Measurements from ENCODE around the gene HSFX4. TPM values are rescaled to one million over a fixed set of nuclear protein-coding genes. Genes with fewer than 3 reads are reported as not detected.
"Not testable (repeated sequence)": the region's sequence is repeated elsewhere in the genome, so short reads cannot be mapped to it uniquely, and the experiment has no call there.

Gene HSFX4
- total RNA-seq, 2 donors from 2014 or later = not detected

GRCh38 chrX:149940674-149941024 is 11.3 kb downstream of the HSFX4 start:
- peak; percentile 60 for TF ChIP-seq CTCF (conservative IDR thresholded peaks at IDR 0.05)
- peak overlapping the region; percentile 70 for H3K27ac Mint-ChIP-seq
- not testable (repeated sequence) for DNase-seq; H3K27me3 Mint-ChIP-seq (ENCODE audit: insufficient read depth); H3K9me3 ChIP-seq (ENCODE audit: control insufficient read depth, low read length); H3K36me3 ChIP-seq (ENCODE audit: control insufficient read depth, insufficient read depth, low read length); H3K4me3 ChIP-seq (ENCODE audit: low read length); H3K4me1 Mint-ChIP-seq; H3K36me3 Mint-ChIP-seq (ENCODE audit: low read depth); H3K4me1 ChIP-seq (ENCODE audit: control insufficient read depth, insufficient read depth, low read length); H3K27ac ChIP-seq (ENCODE audit: low read depth, low read length); H3K27me3 ChIP-seq (ENCODE audit: control insufficient read depth, insufficient read depth, low read length, poor library complexity, severe bottlenecking); H3K9ac ChIP-seq (ENCODE audit: extremely low read depth, low read length, poor library complexity, severe bottlenecking)
- H3K9me3 Mint-ChIP-seq = peaks cover 32% of the 10 kb centered on the region
- 13% methylated on average over 6 of the region's 11 CpGs; no CpG with 5 or more reads in 1 of the 2 experiments for WGBS, 2 experiments (ENCODE audit: insufficient coverage in 1 of 2, insufficient read length in 1 of 2)
- peak overlapping the region; percentile 76 for H3K4me3 Mint-ChIP-seq

- not testable (repeated sequence) for H3K27me3 ChIP-seq (ENCODE audit: control insufficient read depth, insufficient read depth, low read length, poor library complexity, severe bottlenecking); H3K4me1 Mint-ChIP-seq; H3K9ac ChIP-seq (ENCODE audit: extremely low read depth, low read length, poor library complexity, severe bottlenecking); H3K9me3 ChIP-seq (ENCODE audit: control insufficient read depth, low read length); H3K4me1 ChIP-seq (ENCODE audit: control insufficient read depth, insufficient read depth, low read length); H3K27me3 Mint-ChIP-seq (ENCODE audit: insufficient read depth); DNase-seq; H3K27ac Mint-ChIP-seq; H3K4me3 Mint-ChIP-seq; H3K4me3 ChIP-seq (ENCODE audit: low read length); H3K27ac ChIP-seq (ENCODE audit: low read depth, low read length)
- peaks cover 18% of the 10 kb centered on the region for H3K36me3 ChIP-seq (ENCODE audit: control insufficient read depth, insufficient read depth, low read length)
- Mint-ChIP-seq H3K9me3 (peaks cover 42% of the 10 kb centered on the region), H3K36me3 (ENCODE audit: low read depth) (peaks cover 21% of the 10 kb centered on the region)
- 91% methylated on average over 11 of the region's 11 CpGs; no CpG with 5 or more reads in 1 of the 2 experiments for WGBS, 2 experiments (ENCODE audit: insufficient coverage in 1 of 2, insufficient read length in 1 of 2)
Observed at GRCh38 chrX:149945087-149945670, 15.8 kb downstream of the HSFX4 start.

- not testable (repeated sequence) for H3K4me1 ChIP-seq (ENCODE audit: control insufficient read depth, insufficient read depth, low read length); H3K27me3 Mint-ChIP-seq (ENCODE audit: insufficient read depth); H3K27ac ChIP-seq (ENCODE audit: low read depth, low read length); H3K27ac Mint-ChIP-seq; H3K9ac ChIP-seq (ENCODE audit: extremely low read depth, low read length, poor library complexity, severe bottlenecking); H3K4me3 ChIP-seq (ENCODE audit: low read length); H3K9me3 ChIP-seq (ENCODE audit: control insufficient read depth, low read length); H3K4me1 Mint-ChIP-seq; H3K27me3 ChIP-seq (ENCODE audit: control insufficient read depth, insufficient read depth, low read length, poor library complexity, severe bottlenecking); H3K4me3 Mint-ChIP-seq; DNase-seq
- Mint-ChIP-seq H3K9me3 (peaks cover 38% of the 10 kb centered on the region), H3K36me3 (ENCODE audit: low read depth) (peaks cover 26% of the 10 kb centered on the region)
- 98% methylated on average over 5 of the region's 9 CpGs; no CpG with 5 or more reads in 1 of the 2 experiments for WGBS, 2 experiments (ENCODE audit: insufficient coverage in 1 of 2, insufficient read length in 1 of 2)
- H3K36me3 ChIP-seq (ENCODE audit: control insufficient read depth, insufficient read depth, low read length) = peaks cover 24% of the 10 kb centered on the region
Observed at GRCh38 chrX:149945820-149946219, 16.4 kb downstream of the HSFX4 start.

GRCh38 chrX:149946932-149947331 is 17.6 kb downstream of the HSFX4 start:
- H3K36me3 ChIP-seq (ENCODE audit: control insufficient read depth, insufficient read depth, low read length) = peaks cover 30% of the 10 kb centered on the region
- peaks cover 49% of the 10 kb centered on the region for H3K9me3 Mint-ChIP-seq
- not testable (repeated sequence) for DNase-seq; H3K27me3 Mint-ChIP-seq (ENCODE audit: insufficient read depth); H3K27me3 ChIP-seq (ENCODE audit: control insufficient read depth, insufficient read depth, low read length, poor library complexity, severe bottlenecking); H3K4me3 ChIP-seq (ENCODE audit: low read length); H3K27ac ChIP-seq (ENCODE audit: low read depth, low read length); H3K9me3 ChIP-seq (ENCODE audit: control insufficient read depth, low read length); H3K4me1 ChIP-seq (ENCODE audit: control insufficient read depth, insufficient read depth, low read length); H3K4me3 Mint-ChIP-seq; H3K9ac ChIP-seq (ENCODE audit: extremely low read depth, low read length, poor library complexity, severe bottlenecking); H3K27ac Mint-ChIP-seq; H3K4me1 Mint-ChIP-seq
- WGBS, 2 experiments (ENCODE audit: insufficient coverage in 1 of 2, insufficient read length in 1 of 2) = no CpG with 5 or more reads among the region's 3 CpGs
- H3K36me3 Mint-ChIP-seq (ENCODE audit: low read depth) = peaks cover 34% of the 10 kb centered on the region
